ENCODE measurements around the gene F2RL2.

DNA sequence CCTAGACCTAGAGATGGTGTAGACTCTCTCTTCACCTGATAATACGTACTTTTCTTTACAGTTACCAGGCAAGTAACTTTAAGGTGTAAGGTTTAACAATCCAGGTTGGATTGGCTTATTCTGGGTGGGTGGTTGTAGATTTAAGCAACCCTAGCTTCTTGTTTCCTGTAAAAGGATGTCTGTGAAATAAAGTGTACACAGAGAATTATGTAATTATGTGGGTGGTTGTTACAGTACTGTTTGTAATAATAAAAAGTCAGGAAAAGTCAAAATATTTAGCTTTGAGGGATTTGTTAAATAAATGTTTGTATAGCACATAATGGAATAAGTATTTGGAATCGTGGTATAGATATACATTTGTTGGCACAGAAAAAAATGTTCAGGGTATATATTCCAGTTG, 49.0 kb upstream of the F2RL2 start:
- TF ChIP-seq CTCF (IDR thresholded peaks at IDR 0.05; ENCODE audit: poor library complexity, severe bottlenecking), result no peak
- TF ChIP-seq POLR2AphosphoS5 (IDR thresholded peaks at IDR 0.05), result no peak
- TF ChIP-seq SMC3 (conservative IDR thresholded peaks at IDR 0.05; ENCODE audit: poor library complexity), result no peak
- TF ChIP-seq REST (IDR thresholded peaks at IDR 0.05; ENCODE audit: borderline replicate concordance), result no peak
- TF ChIP-seq EZH2 (IDR thresholded peaks at IDR 0.05; ENCODE audit: borderline replicate concordance, insufficient read depth, low read length, poor library complexity, severe bottlenecking), result no peak
- no peak for TF ChIP-seq RAD21 (conservative IDR thresholded peaks at IDR 0.05)

Measured in neural cell (in vitro differentiated cells).